NCI-H82 (cell line): ENCODE results near the gene DNAJB13.

ENCODE experiments used
- DNase-seq: peaks from one replicate; lab custom pipeline; 2025; lab: John Stamatoyannopoulos, UW

The DNAJB13 gene

GRCh38 chr11:74015919-74016684 lies 65.3 kb downstream of the DNAJB13 start:
- no peak for DNase-seq

DNA sequence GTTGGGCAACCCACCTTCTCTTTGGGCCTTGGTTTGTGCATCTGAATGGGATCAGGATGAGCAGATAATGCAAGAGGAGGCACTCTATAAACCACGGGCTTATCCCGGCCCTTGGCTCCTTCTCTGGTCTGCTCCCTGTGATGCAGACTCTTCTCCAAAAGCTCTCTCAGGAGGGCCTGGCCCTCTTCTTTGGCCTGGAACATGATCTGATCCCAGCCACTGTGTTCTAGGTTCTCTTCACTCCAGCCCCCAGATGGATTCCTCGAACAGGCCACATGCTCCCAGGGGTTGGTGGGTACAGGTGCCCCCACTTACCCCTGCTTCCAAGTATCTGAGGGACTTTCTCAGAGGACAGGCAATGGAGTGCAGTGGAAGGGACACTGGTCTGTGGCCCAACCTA lies 66.8 kb downstream of the DNAJB13 start:
- no peak for DNase-seq

DNA sequence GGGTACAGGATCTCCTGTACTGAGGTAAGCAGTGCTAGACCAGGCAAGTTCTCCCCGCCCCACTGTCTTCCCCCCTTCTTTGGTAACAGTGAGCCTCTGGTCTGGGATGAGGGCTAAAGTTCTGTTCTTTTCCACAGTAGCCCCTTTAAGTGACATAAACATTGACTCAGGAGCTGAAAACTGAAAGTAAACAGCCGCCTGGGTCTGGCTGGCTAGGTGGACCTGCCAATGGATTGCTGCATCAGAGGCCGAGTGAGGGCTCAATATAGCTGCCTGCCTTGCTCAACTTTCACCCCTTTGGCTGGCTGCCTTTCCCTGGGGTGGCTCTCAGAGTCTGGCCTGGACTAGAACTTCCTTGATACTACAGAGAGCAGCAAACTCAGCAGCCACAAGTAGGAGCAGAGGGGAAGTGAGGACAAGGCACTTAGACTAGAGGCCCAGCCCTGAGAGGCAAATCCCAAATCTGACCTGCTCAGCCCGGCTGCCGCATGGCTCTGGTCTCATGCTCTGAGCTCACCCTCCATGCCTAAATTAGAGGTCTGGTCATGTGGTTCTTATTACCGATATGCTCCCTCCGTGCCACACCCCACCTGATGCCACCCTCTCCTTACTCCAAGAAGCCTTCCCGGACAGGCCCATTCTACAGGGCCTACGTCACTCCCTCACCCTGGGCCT lies 67.6 kb downstream of the DNAJB13 start:
- no peak for DNase-seq

DNA sequence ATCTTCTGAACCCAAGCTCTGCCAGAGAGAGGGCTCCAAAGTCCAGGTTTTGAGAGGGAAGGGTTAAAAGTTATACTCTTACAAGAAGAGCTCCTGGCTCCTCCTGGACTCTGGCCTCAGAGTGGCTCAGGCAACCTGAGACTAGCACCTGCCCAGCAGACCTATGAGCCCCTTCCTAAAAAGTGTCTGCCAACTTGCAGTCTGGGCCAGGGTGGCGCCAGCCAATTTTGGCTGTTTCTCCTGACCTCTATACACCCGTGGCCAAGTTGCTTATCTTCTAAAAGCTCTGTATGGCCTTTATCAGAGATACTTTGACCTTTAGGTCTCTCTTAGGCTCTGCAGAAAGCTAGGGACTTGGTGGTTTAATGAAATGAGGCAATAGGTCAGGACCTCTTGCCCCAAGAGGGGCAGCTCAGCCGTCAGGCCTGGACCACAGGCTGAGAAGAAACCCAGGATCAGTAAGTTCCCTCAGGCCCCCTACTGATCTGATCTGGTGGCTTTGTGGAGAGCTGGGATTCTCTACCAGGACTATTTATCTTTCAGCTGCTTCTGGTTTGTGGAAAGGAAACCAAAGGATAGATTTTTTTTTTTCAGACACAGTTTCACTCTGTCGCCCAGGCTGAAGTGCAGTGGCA lies 68.4 kb downstream of the DNAJB13 start:
- DNase-seq = no peak

DNA sequence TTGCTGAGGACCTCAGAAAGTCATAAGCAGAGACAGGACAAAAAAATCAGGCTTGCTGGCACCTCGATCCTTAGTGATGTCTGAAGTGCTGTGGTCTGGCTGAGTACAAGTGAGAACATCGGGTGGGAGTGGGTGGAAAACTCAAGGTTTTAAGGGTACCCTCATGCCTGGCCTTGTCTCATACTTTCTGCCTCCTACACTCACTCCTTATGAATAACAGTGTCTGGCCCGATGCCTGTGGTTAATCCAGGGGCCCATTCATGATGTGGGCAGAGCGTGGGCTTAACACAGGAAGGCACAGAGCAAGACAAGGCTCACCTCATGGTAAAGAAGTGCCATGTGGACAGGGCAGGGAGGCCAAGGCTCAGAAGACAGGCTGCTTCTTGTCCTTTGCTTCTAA lies 69.0 kb downstream of the DNAJB13 start:
- no peak for DNase-seq
